ENCODE measurements around the gene ACOT9.
"Not testable (repeated sequence)": the region's sequence is repeated elsewhere in the genome, so short reads cannot be mapped to it uniquely, and the experiment has no call there.

The ACOT9 gene

GRCh38 chrX:23770142-23770541 is 27.1 kb upstream of the ACOT9 start:
- DNase-seq: no peak
- intact Hi-C loops (cut with DNase I): no loop called here

DNA sequence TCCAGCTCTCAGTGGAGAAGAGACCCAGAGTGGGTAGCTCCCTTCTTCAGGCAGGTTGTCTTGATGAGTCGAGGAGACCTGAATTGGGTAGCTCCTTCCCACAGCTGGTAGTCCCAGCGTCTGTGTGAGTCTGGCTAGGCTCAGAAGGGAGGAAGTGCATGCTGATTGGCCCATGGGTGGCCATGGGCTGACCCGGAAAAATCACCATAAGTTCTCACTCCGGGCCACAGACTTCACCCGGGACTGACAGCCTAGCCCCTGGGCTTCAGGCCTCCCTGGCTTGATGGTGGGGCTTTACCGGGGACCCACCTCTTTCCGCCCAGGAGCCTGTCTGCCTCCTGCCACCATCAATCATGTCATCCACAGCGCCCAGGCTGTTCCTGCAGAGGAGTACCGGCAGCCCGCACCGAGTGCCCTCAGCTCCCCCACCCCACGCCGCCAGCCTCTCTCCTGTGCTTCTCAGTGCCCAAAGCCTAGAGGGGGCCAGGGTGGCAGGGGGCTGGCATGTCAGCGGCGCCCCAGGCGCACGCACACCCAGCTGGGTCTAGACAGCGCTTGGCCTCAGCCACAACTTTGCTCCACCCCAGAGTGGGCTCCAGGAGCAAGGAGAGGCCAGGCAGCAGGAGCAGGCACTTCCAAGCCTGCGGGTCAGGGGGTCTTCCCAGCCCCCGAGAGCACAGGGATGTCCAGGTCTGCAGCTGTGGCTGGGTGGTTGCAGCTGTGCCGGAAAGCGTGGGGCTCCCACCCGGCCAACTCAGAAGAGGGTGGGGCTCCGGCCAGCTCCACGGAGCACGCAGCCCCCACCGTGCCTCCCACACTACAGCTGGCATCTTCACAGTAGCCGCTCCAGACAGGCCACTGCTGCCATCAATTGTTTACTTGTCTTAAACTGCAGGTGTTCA is 23.8 kb upstream of the ACOT9 start:
- intact Hi-C loops (cut with DNase I): no loop called here
- DNase-seq: no peak

- no peak for DNase-seq
- intact Hi-C loops (cut with DNase I): no loop called here
Measured at GRCh38 chrX:23765868-23766267, 22.8 kb upstream of the ACOT9 start.

GRCh38 chrX:23765449-23765848 is 22.4 kb upstream of the ACOT9 start:
- intact Hi-C loops (cut with DNase I): no loop called here

DNA sequence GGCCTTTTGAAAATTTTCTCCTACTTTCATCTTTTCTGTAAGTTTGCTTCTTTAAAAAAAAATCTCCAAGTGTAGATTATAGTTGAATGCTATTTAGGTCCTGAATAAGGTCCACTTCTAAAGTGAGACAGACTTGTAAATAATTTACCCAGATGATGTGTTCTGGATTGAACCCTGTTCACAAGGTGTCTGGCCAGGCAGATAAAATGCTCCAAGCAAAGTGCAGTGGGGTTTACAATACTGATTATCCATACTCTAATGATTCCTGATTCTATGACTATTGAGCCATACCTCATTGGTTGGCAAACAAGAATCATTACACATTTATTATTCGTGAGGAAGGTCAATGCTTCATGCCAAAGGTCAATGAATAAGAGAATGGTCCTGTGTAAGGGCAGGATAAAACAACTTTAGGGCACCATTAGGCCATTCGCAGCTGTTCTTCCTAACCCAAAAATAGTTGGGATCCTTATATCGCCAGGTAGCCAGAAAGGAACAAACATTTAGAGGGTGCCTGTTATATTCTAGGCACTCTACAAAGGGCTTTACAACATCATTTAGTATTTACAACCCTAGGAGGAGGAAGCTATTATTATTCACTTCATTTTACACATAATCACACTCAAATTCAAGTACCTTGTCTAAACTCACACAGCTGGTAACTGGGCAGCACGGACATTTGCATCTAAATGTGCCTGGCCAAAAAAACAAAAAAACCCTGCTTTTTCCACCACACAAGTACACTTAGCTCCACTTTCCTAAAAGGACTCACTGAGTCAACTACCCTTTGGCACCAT is 21.3 kb upstream of the ACOT9 start:
- DNase-seq: no peak
- intact Hi-C loops (cut with DNase I): no loop called here

More at GRCh38 chrX:23765449-23765848, 22.4 kb upstream of the ACOT9 start:
- no peak for DNase-seq

DNA sequence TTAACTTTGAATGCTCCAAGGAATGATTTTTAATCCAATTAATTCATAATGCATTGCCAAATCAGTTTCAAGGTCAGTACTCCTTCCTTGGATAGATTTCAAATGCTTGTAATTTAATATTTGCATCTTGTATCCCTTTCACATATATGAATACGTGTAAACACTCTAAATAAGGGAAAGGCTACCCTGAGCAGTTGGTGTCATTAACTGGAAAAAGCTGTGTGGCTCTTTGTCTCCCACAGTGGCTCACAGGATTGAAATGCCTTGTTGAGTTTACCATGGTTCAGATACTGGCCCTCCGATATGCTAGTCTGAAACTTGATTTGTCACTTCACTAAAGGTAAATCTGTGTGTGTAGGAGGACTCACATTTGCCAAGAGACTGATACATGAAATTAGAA is 16.7 kb upstream of the ACOT9 start:
- intact Hi-C loops (cut with DNase I): no loop called here
- no peak for DNase-seq

DNA sequence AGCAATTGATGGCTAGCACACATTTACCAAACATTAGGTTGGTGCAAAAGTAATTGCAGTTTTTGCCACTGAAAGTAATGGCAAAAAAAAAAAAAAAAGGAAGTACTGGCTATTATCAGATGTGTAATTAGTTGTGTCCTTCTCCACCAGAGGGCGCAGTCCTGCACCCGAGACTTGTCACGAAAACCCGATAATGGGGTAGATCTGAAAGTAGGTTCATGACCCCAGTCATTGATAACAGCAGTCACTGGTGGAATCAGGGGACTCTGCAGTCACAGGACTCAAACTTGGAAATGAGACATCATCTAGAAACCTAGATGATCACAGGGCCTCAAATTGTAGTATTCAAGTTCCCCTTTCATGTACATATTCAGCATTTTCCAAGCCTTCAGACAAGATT is 13.1 kb upstream of the ACOT9 start:
- intact Hi-C loops (cut with DNase I): no loop called here
- DNase-seq: peak in 40 of 42 donors; percentile 11 to 81 (median 51)

GRCh38 chrX:23754664-23755063 is 11.6 kb upstream of the ACOT9 start:
- intact Hi-C loops (cut with DNase I): no loop called here
- no peak for DNase-seq

DNA sequence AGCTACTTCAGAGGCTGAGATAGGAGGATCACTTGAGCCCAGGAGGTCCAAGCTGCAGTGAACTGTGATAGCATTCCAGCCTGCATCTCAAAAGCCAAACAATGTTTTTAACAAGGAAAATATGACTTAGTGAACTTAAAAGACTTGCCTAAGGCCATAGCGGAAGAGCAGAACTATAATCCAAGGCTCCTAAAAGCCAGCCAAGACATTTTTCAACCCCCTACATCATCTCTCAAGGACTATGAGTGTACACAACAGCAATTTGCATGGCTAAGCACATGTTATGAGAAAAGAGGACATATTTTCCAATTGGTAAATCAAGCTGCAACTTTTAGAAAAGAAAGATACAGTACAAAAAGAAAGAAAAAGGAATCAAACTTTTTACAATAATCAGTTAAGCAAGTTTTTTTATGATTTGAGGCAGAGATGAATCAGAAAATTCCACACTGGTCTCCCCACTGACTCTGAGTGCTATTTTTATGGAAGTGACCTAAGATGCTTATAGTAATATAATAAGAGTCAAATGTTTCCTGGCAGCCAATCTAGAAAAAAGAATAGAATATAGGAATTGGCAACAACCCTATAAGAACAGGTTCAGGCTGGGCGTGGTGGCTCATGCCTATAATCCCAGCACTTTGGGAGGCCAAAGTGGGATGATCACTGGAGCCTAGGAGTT is 9.8 kb upstream of the ACOT9 start:
- intact Hi-C loops (cut with DNase I): no loop called here
- DNase-seq: no peak

- intact Hi-C loops (cut with DNase I): no loop called here
- no peak for DNase-seq
Measured at GRCh38 chrX:23749576-23749975, 6.5 kb upstream of the ACOT9 start.

- no peak for DNase-seq
- intact Hi-C loops (cut with DNase I): no loop called here
Measured at GRCh38 chrX:23749129-23749528, 6.1 kb upstream of the ACOT9 start.

GRCh38 chrX:23745786-23746185 is 2.7 kb upstream of the ACOT9 start:
- intact Hi-C loops (cut with DNase I): no loop called here
- DNase-seq: no peak

- DNase-seq; intact Hi-C loops (cut with DNase I): not testable (repeated sequence)
Measured at GRCh38 chrX:23743623-23743971, 521 bp upstream of the ACOT9 start.

- intact Hi-C loops (cut with DNase I): no loop called here
- peak in 1 of 42 donors; percentile 38 for DNase-seq
Measured at GRCh38 chrX:23742174-23742696, 841 bp downstream of the ACOT9 start.

- no peak for DNase-seq
Measured at GRCh38 chrX:23737413-23737812, 5.7 kb downstream of the ACOT9 start.

GRCh38 chrX:23736030-23736429 is 7.0 kb downstream of the ACOT9 start:
- DNase-seq: no peak
- intact Hi-C loops (cut with DNase I): no loop called here

More at GRCh38 chrX:23737413-23737812, 5.7 kb downstream of the ACOT9 start:
- intact Hi-C loops (cut with DNase I): no loop called here

DNA sequence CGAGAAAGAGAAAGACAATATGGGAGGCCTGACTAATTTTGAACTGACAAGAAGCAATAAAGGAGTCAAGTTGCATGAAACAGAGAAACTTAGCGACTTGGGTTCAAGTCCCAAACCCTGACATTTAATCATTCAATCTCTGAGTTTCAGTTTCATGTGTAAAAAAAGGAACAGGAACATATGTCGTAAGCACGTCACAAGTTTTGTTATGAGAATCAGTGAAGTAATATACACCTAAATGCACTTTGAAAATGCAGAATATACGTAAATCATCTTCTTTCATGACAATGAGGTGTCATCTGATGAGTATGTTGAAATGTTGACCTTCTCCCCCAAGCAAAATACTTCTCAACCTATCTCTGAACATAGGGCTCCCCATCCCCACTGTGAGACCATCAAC is 10.4 kb downstream of the ACOT9 start:
- no peak for DNase-seq
- intact Hi-C loops (cut with DNase I): no loop called here

GRCh38 chrX:23731951-23732350 is 11.1 kb downstream of the ACOT9 start:
- intact Hi-C loops (cut with DNase I): no loop called here
- DNase-seq: no peak

GRCh38 chrX:23729214-23729613 is 13.9 kb downstream of the ACOT9 start:
- DNase-seq: no peak
- intact Hi-C loops (cut with DNase I): no loop called here

DNA sequence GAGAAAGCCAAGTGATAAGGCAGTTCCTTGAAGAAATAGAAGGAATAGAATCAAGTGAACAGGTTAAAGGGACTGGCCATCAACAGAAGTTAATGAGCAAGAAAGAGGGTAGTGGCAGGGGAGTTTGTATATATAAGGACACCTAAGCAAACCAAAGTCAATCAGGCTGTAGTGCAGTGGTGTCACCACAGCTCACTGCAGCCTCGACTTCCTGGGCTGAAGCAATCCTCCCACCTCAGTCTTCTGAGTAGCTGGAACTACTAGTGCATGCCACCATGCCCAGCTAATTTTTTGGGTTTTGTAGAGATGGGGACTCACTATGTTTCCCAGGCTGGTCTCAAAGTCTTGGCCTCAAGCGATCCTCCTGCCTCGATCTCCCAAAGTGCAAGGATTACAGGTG is 15.9 kb downstream of the ACOT9 start:
- intact Hi-C loops (cut with DNase I): no loop called here
- no peak for DNase-seq

Measured in head of caudate nucleus (tissue), 42 donors.